ENCODE results near the gene CDH4. TPM values are rescaled to one million over a fixed set of nuclear protein-coding genes. Genes with fewer than 3 reads are reported as not detected.

The CDH4 gene
- total RNA-seq, 1 donor: 0.18 TPM

GRCh38 chr20:61429458-61430227 is 177.6 kb downstream of the CDH4 start:
- no peak for TF ChIP-seq CTCF (IDR thresholded peaks at IDR 0.05; ENCODE audit: insufficient read depth, low read length)
- H3K4me3 ChIP-seq (ENCODE audit: low read depth, low read length): no peak overlapping the region
- DNase-seq (ENCODE audit: low read depth): no peak

GRCh38 chr20:61430228-61430624 is 178.2 kb downstream of the CDH4 start:
- no peak overlapping the region for H3K4me3 ChIP-seq (ENCODE audit: low read depth, low read length)
- TF ChIP-seq CTCF (IDR thresholded peaks at IDR 0.05; ENCODE audit: insufficient read depth, low read length): no peak
- DNase-seq (ENCODE audit: low read depth): no peak

- H3K4me3 ChIP-seq (ENCODE audit: low read depth, low read length): no peak overlapping the region
These were observed 181.1 kb downstream of the CDH4 start for GRCh38 chr20:61433176-61433575.

GRCh38 chr20:61433816-61434215 is 181.8 kb downstream of the CDH4 start:
- DNase-seq (ENCODE audit: low read depth): no peak
- no peak for TF ChIP-seq CTCF (IDR thresholded peaks at IDR 0.05; ENCODE audit: insufficient read depth, low read length)
- H3K4me3 ChIP-seq (ENCODE audit: low read depth, low read length): no peak overlapping the region

More at GRCh38 chr20:61433176-61433575, 181.1 kb downstream of the CDH4 start:
- DNase-seq (ENCODE audit: low read depth): no peak
- TF ChIP-seq CTCF (IDR thresholded peaks at IDR 0.05; ENCODE audit: insufficient read depth, low read length): no peak

GRCh38 chr20:61434341-61434781 is 182.3 kb downstream of the CDH4 start:
- DNase-seq (ENCODE audit: low read depth): no peak
- TF ChIP-seq CTCF (IDR thresholded peaks at IDR 0.05; ENCODE audit: insufficient read depth, low read length): no peak
- H3K4me3 ChIP-seq (ENCODE audit: low read depth, low read length): no peak overlapping the region

GRCh38 chr20:61435184-61435822 is 183.2 kb downstream of the CDH4 start:
- no peak overlapping the region for H3K4me3 ChIP-seq (ENCODE audit: low read depth, low read length)
- TF ChIP-seq CTCF (IDR thresholded peaks at IDR 0.05; ENCODE audit: insufficient read depth, low read length): no peak
- DNase-seq (ENCODE audit: low read depth): no peak
